ENCODE results near the gene DNAH14. TPM values are rescaled to one million over a fixed set of nuclear protein-coding genes. Genes with fewer than 3 reads are reported as not detected.

The DNAH14 gene
- polyA plus RNA-seq, 1 donor from 2014 or later: 24.9 TPM

DNA sequence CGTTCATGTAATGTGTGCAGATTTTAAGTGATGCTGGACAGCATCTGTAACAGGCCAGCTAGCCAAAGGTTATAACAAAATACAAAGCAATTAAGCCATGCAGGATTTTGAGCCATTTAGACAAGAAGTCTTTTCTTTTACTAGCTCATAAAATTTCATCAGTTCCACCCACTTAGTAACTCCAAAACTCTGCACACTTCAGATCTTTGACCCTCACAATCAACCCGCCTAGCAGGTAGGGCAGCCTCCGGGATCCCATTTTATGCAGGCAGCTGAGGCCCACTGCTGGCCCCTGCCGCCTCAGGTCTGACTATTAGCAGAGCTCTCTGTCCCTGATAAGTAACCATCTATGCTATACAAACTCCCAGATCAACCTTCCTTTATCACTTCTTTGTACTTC lies 489.1 kb downstream of the DNAH14 start:
- H3K9me3 ChIP-seq (ENCODE audit: low read length): no peaks in the 10 kb centered on the region
- H3F3A ChIP-seq (ENCODE audit: insufficient read depth, low read length, poor library complexity, severe bottlenecking): no peaks in the 10 kb centered on the region
- no peak overlapping the region for H3K9ac ChIP-seq (ENCODE audit: low read length)
- H3K9me2 ChIP-seq (ENCODE audit: insufficient read depth, low read length): no peaks in the 10 kb centered on the region
- peaks cover 14% of the 10 kb centered on the region for H3K36me3 ChIP-seq (ENCODE audit: insufficient read depth, low read length)
- no peak overlapping the region for H3K27ac ChIP-seq (ENCODE audit: low read length)
- TF ChIP-seq EP300 (conservative IDR thresholded peaks at IDR 0.05; ENCODE audit: poor library complexity, severe bottlenecking) (no peak), SMC3 (conservative IDR thresholded peaks at IDR 0.05; ENCODE audit: poor library complexity) (no peak), POLR2AphosphoS5 (IDR thresholded peaks at IDR 0.05) (no peak), RAD21 (conservative IDR thresholded peaks at IDR 0.05) (no peak), MXI1 (conservative IDR thresholded peaks at IDR 0.05; ENCODE audit: poor library complexity, severe bottlenecking) (no peak), TAF1 (IDR thresholded peaks at IDR 0.05; ENCODE audit: low read depth) (no peak), EZH2 (IDR thresholded peaks at IDR 0.05; ENCODE audit: borderline replicate concordance, insufficient read depth, low read length, poor library complexity, severe bottlenecking) (no peak)
- TF ChIP-seq, protein P1, sequence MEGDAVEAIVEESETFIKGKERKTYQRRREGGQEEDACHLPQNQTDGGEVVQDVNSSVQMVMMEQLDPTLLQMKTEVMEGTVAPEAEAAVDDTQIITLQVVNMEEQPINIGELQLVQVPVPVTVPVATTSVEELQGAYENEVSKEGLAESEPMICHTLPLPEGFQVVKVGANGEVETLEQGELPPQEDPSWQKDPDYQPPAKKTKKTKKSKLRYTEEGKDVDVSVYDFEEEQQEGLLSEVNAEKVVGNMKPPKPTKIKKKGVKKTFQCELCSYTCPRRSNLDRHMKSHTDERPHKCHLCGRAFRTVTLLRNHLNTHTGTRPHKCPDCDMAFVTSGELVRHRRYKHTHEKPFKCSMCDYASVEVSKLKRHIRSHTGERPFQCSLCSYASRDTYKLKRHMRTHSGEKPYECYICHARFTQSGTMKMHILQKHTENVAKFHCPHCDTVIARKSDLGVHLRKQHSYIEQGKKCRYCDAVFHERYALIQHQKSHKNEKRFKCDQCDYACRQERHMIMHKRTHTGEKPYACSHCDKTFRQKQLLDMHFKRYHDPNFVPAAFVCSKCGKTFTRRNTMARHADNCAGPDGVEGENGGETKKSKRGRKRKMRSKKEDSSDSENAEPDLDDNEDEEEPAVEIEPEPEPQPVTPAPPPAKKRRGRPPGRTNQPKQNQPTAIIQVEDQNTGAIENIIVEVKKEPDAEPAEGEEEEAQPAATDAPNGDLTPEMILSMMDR (IDR thresholded peaks at IDR 0.05; ENCODE audit: poor library complexity, severe bottlenecking): no peak
- TF ChIP-seq, protein P2, sequence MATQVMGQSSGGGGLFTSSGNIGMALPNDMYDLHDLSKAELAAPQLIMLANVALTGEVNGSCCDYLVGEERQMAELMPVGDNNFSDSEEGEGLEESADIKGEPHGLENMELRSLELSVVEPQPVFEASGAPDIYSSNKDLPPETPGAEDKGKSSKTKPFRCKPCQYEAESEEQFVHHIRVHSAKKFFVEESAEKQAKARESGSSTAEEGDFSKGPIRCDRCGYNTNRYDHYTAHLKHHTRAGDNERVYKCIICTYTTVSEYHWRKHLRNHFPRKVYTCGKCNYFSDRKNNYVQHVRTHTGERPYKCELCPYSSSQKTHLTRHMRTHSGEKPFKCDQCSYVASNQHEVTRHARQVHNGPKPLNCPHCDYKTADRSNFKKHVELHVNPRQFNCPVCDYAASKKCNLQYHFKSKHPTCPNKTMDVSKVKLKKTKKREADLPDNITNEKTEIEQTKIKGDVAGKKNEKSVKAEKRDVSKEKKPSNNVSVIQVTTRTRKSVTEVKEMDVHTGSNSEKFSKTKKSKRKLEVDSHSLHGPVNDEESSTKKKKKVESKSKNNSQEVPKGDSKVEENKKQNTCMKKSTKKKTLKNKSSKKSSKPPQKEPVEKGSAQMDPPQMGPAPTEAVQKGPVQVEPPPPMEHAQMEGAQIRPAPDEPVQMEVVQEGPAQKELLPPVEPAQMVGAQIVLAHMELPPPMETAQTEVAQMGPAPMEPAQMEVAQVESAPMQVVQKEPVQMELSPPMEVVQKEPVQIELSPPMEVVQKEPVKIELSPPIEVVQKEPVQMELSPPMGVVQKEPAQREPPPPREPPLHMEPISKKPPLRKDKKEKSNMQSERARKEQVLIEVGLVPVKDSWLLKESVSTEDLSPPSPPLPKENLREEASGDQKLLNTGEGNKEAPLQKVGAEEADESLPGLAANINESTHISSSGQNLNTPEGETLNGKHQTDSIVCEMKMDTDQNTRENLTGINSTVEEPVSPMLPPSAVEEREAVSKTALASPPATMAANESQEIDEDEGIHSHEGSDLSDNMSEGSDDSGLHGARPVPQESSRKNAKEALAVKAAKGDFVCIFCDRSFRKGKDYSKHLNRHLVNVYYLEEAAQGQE (IDR thresholded peaks at IDR 0.05; ENCODE audit: borderline replicate concordance): no peak
- H3K4me2 ChIP-seq (ENCODE audit: low read length): no peak overlapping the region
- H3K4me3 ChIP-seq (ENCODE audit: low read length): no peak overlapping the region
- H3K27me3 ChIP-seq (ENCODE audit: insufficient read depth, low read depth, low read length): no peaks in the 10 kb centered on the region
- H4K20me1 ChIP-seq (ENCODE audit: insufficient read depth): peaks cover 14% of the 10 kb centered on the region
- H2AFZ ChIP-seq (ENCODE audit: low read depth, low read length): no peak overlapping the region
- peaks cover 62% of the 10 kb centered on the region for H3K79me2 ChIP-seq (replicated peaks; ENCODE audit: insufficient read depth, low read length)

DNA sequence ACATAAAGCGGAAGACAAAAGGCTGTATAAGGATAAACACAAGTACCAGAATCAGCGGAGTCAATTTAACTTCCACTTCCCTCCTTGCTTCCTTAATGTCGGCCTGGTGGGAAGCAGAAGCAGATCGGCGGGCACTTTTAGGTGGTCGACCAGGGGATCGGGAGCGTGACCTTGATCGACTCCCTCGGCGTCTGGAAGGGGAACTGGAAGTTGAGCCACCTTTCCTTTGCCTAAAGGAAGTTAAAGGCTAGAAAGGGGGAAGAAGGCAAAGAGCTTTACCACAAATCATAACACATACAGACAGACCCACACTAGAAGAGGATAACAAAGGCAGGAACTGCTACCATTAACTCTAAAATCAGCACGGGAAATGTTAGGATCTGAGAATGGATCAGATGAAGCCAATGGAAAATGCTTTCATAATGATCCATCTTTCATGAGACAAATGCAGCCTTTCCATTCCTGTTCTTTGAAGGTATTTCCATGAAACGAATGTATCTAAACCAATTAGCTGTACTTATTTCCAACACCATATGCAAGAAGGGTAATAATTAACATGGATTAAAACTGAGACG lies 492.6 kb downstream of the DNAH14 start:
- H3K36me3 ChIP-seq (ENCODE audit: insufficient read depth, low read length): peaks cover 9% of the 10 kb centered on the region
- H3K9me2 ChIP-seq (ENCODE audit: insufficient read depth, low read length): no peaks in the 10 kb centered on the region
- no peak for TF ChIP-seq EP300 (conservative IDR thresholded peaks at IDR 0.05; ENCODE audit: poor library complexity, severe bottlenecking)
- TF ChIP-seq EZH2 (IDR thresholded peaks at IDR 0.05; ENCODE audit: borderline replicate concordance, insufficient read depth, low read length, poor library complexity, severe bottlenecking): no peak
- H3K9ac ChIP-seq (ENCODE audit: low read length): no peak overlapping the region
- peaks cover 89% of the 10 kb centered on the region for H3K79me2 ChIP-seq (replicated peaks; ENCODE audit: insufficient read depth, low read length)
- H2AFZ ChIP-seq (ENCODE audit: low read depth, low read length): no peak overlapping the region
- H3K27me3 ChIP-seq (ENCODE audit: insufficient read depth, low read depth, low read length): no peaks in the 10 kb centered on the region
- H3K27ac ChIP-seq (ENCODE audit: low read length): no peak overlapping the region
- H4K20me1 ChIP-seq (ENCODE audit: insufficient read depth): peaks cover 37% of the 10 kb centered on the region
- no peak overlapping the region for H3K4me2 ChIP-seq (ENCODE audit: low read length)
- H3K9me3 ChIP-seq (ENCODE audit: low read length): no peaks in the 10 kb centered on the region
- H3K4me3 ChIP-seq (ENCODE audit: low read length): no peak overlapping the region
- H3F3A ChIP-seq (ENCODE audit: insufficient read depth, low read length, poor library complexity, severe bottlenecking): no peaks in the 10 kb centered on the region
